ENCODE measurements around the gene CENPF.

GRCh38 chr1:214657299-214657698, 54.3 kb downstream of the CENPF start:
- TF ChIP-seq CTCF (IDR thresholded peaks at IDR 0.05) (no peak), EZH2 (IDR thresholded peaks at IDR 0.05) (no peak)
